GM12875 (cell line): Measurements from ENCODE around the gene GOLPH3.
A peak's percentile ranks its signal among the peaks of the same experiment; 100 is the strongest.

Experiments used
- H3K4me3 ChIP-seq: one replicate; pipeline ENCODE4 v1.5.1; 2011; ENCODE audit warnings: low read depth, low read length, control low read depth
- CTCF ChIP-seq: IDR thresholded peaks from 2 replicates; pipeline ENCODE4 v1.5.1; 2011; ENCODE audit warnings: low read depth, mild to moderate bottlenecking, control low read depth, inconsistent platforms, low read length, moderate library complexity, borderline replicate concordance; ENCODE audit not compliant: insufficient read depth

The GOLPH3 gene

GRCh38 chr5:32076699-32077695 lies 97.1 kb downstream of the GOLPH3 start:
- TF ChIP-seq CTCF: peak; percentile 47; the same call in 1 of the 2 replicates
- no peak overlapping the region for H3K4me3 ChIP-seq
